Karpas-422 (cell line): ENCODE data around the gene CLEC3A. TPM values are rescaled to one million over a fixed set of nuclear protein-coding genes. Genes with fewer than 3 reads are reported as not detected.

Source experiments
- DNase-seq: peaks from one replicate; pipeline ENCODE4 v3.0.0-alpha.2; 2015
- H2AFZ ChIP-seq: fragments of 200-600 bp; sonication (generic); 2 replicates; pipeline ENCODE4 v1.6.1; 2014; ENCODE audit warnings: antibody characterized with exemption, low read length, mixed read lengths
- H3K27ac ChIP-seq: fragments of 200-600 bp; sonication (generic); 2 replicates; pipeline ENCODE4 v1.5.1; 2014; ENCODE audit warnings: mild to moderate bottlenecking, low read length, moderate library complexity
- H3K27me3 ChIP-seq: fragments of 200-600 bp; sonication (generic); 2 replicates; pipeline ENCODE4 v1.6.1; 2014; ENCODE audit warnings: low read length, mixed read lengths
- H3K36me3 ChIP-seq: fragments of 200-600 bp; sonication (generic); 2 replicates; pipeline ENCODE4 v1.6.1; 2014; ENCODE audit warnings: low read length, mixed read lengths; ENCODE audit not compliant: insufficient read depth
- H3K4me1 ChIP-seq: fragments of 200-600 bp; sonication (generic); 2 replicates; pipeline ENCODE4 v1.6.1; 2014; ENCODE audit warnings: mild to moderate bottlenecking, low read length, mixed read lengths
- H3K4me2 ChIP-seq: fragments of 200-600 bp; sonication (generic); 2 replicates; pipeline ENCODE4 v1.6.1; 2014; ENCODE audit warnings: low read length, low read depth, mild to moderate bottlenecking; ENCODE audit not compliant: poor library complexity, severe bottlenecking
- H3K4me3 ChIP-seq: fragments of 200-600 bp; sonication (generic); 2 replicates; pipeline ENCODE4 v1.5.1; 2014; ENCODE audit warnings: mild to moderate bottlenecking, antibody characterized with exemption, low read length, mixed read lengths
- H3K79me2 ChIP-seq: fragments of 200-600 bp; sonication (generic); 2 replicates; pipeline ENCODE4 v1.6.1; 2014; ENCODE audit warnings: mild to moderate bottlenecking, low read length, mixed read lengths
- H3K9ac ChIP-seq: fragments of 200-600 bp; sonication (generic); 2 replicates; pipeline ENCODE4 v1.6.0; 2014; ENCODE audit warnings: low read length
- H3K9me2 ChIP-seq: fragments of 200-600 bp; sonication (generic), shearing (Covaris generic); replicated peaks from 2 replicates; pipeline ENCODE4 v1.6.0; 2014; ENCODE audit warnings: mild to moderate bottlenecking, low read length, moderate library complexity; ENCODE audit not compliant: insufficient read depth
- H3K9me3 ChIP-seq: fragments of 300-700, 200-600 bp; sonication (generic); 2 replicates; pipeline ENCODE4 v1.6.1; 2014; ENCODE audit warnings: low read length, mixed read lengths
- H4K20me1 ChIP-seq: fragments of 200-600 bp; sonication (generic); 2 replicates; pipeline ENCODE4 v1.6.1; 2014; ENCODE audit warnings: mild to moderate bottlenecking, antibody characterized with exemption, low read length, low read depth; ENCODE audit not compliant: insufficient read depth
- total RNA-seq: library from RNA; depleted of rRNA; stranded (reverse); fragments of >200 nt; shearing (Covaris generic); gene quantifications from 2 replicates; pipeline ENCODE4 v1.2.3, GENCODE V29; 2014; ENCODE audit warnings: low replicate concordance

CLEC3A gene
- total RNA-seq, 1 experiment from 2014 or later = not detected

DNA sequence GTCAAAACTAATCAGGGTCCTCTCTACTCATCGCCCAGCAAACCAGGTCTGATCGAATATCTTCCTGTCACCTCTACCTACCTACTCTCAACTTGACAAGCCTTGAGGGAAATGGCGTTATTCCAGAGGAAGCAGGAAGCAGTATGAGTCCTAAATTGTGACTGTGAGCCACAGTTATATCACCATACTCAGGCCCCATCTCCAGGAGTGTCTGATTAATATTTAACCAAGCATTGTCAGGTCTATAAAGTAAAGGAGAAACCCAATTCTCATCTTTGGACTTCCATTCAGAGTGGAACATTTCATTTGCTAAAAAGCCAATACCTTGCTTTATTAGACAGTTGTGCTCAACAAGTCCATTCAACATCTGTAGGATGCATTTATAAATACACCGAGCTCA, 17.8 kb upstream of the CLEC3A start:
- no peak overlapping the region for H3K4me2 ChIP-seq
- no peaks in the 10 kb centered on the region for H3K9me3 ChIP-seq
- no peaks in the 10 kb centered on the region for H4K20me1 ChIP-seq
- no peak for DNase-seq
- no peak overlapping the region for H3K9ac ChIP-seq
- H3K79me2 ChIP-seq = no peaks in the 10 kb centered on the region
- H3K27me3 ChIP-seq = no peaks in the 10 kb centered on the region
- no peaks in the 10 kb centered on the region for H3K36me3 ChIP-seq
- no peak overlapping the region for H3K27ac ChIP-seq
- peaks cover 7% of the 10 kb centered on the region; the same call in 1 of the 2 replicates for H3K4me1 ChIP-seq
- no peak overlapping the region for H2AFZ ChIP-seq
- no peaks in the 10 kb centered on the region for H3K9me2 ChIP-seq
- no peak overlapping the region for H3K4me3 ChIP-seq

DNA sequence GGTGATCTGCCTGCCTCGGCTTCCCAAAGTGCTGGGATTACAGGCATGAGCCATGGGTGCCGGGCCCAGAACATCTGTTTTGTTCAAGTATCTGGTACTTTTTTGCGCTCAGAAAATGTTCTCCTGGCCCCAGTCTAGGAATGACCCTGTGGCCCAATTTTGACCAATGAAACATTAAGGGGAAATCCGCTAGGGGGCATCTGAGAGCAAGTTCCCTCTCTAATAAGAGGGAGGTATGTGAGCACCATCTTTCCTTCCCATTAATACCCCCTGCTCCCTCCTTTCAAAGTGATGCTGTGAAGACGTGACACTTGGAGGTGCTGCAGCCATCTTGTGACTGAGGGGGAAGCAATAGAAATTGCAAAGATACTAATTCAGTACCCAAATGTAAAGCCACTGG, 16.5 kb upstream of the CLEC3A start:
- Histone ChIP-seq H3K9ac (no peak overlapping the region), H3K4me2 (no peak overlapping the region), H2AFZ (no peak overlapping the region), H3K9me3 (no peaks in the 10 kb centered on the region), H3K9me2 (no peaks in the 10 kb centered on the region), H3K79me2 (no peaks in the 10 kb centered on the region), H4K20me1 (no peaks in the 10 kb centered on the region), H3K27ac (no peak overlapping the region), H3K36me3 (no peaks in the 10 kb centered on the region), H3K4me1 (peaks cover 7% of the 10 kb centered on the region; the same call in 1 of the 2 replicates), H3K27me3 (no peaks in the 10 kb centered on the region), H3K4me3 (no peak overlapping the region)
- peak; percentile 77 for DNase-seq

DNA sequence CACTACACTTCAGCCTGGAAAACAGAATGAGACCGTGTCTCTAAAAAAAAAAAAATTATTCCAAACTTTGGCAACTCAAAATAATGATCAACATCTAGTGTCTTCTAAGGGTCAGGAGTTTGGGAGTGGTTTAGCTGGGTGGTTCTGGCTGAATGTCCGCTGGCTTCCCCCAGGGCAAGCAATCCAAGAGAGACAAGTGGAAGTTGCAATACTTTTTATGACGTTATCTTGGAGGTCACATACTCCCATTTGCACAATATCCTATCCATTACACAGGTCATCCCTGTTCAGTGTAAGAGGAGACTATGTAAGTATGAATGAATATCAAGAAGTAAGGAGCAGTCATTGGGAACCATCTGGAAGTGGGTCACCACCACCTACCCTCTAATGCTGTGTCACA, 15.2 kb upstream of the CLEC3A start:
- Histone ChIP-seq H3K27me3 (0 out of 2 replicates have a peak, but pooled peaks cover 3% of the 10 kb centered on the region), H4K20me1 (no peaks in the 10 kb centered on the region), H3K27ac (no peak overlapping the region), H3K4me1 (peaks cover 7% of the 10 kb centered on the region; the same call in 1 of the 2 replicates), H2AFZ (no peak overlapping the region), H3K9me3 (no peaks in the 10 kb centered on the region), H3K9me2 (no peaks in the 10 kb centered on the region), H3K9ac (no peak overlapping the region), H3K4me2 (no peak overlapping the region), H3K4me3 (no peak overlapping the region), H3K79me2 (no peaks in the 10 kb centered on the region), H3K36me3 (no peaks in the 10 kb centered on the region)
- DNase-seq = no peak

DNA sequence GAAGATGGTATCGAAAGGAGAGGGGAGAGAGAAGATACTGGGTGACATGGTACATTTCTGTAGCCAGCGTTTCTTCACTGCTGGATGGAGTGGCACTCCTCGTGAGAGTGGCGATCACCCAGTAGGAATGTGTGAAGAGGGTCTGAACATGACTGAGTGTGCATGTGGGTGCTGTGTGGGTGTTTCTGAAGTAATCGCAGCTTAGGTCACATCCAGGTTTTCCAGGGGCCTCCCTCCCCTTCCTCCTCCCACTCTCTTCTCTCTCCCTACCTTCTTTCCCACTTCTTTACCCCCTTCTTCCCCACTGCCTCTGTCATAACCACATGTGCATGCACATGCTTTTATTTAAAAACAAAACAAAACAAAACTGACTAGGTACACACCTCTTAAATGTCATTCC, 1.8 kb downstream of the CLEC3A start:
- Histone ChIP-seq H3K27ac (no peak overlapping the region), H3K9me3 (no peaks in the 10 kb centered on the region), H3K4me2 (no peak overlapping the region), H3K79me2 (no peaks in the 10 kb centered on the region), H3K27me3 (no peaks in the 10 kb centered on the region), H3K9me2 (no peaks in the 10 kb centered on the region), H3K9ac (no peak overlapping the region), H3K4me1 (no peaks in the 10 kb centered on the region), H2AFZ (no peak overlapping the region), H3K4me3 (no peak overlapping the region), H3K36me3 (no peaks in the 10 kb centered on the region), H4K20me1 (no peaks in the 10 kb centered on the region)
- no peak for DNase-seq

DNA sequence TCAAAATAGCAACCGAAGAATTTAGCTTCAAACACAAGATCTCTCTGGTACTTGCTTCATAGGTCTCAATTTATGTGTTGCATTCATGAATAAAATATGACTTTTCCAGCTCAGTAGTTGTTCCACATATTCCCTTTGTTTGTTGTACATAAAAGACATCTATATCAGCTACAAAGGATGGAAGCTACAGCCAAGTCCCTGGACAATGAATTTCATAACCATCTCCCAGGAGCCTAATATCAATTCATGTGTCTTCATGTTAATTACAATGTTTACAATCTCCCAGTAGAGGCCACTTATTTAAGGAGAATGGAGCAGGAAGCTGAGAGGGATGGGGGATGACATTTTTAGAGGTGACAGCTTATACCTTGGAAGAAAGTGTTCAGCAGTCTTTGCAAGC, 3.3 kb downstream of the CLEC3A start:
- no peaks in the 10 kb centered on the region for H3K36me3 ChIP-seq
- DNase-seq = no peak
- no peaks in the 10 kb centered on the region for H3K27me3 ChIP-seq
- H3K79me2 ChIP-seq = no peaks in the 10 kb centered on the region
- no peaks in the 10 kb centered on the region for H4K20me1 ChIP-seq
- no peak overlapping the region for H2AFZ ChIP-seq
- no peaks in the 10 kb centered on the region for H3K9me3 ChIP-seq
- H3K9me2 ChIP-seq = no peaks in the 10 kb centered on the region
- H3K27ac ChIP-seq = no peak overlapping the region
- H3K9ac ChIP-seq = no peak overlapping the region
- H3K4me3 ChIP-seq = no peak overlapping the region
- no peaks in the 10 kb centered on the region for H3K4me1 ChIP-seq
- H3K4me2 ChIP-seq = no peak overlapping the region

GRCh38 chr16:78028018-78028417, 5.7 kb downstream of the CLEC3A start:
- H3K79me2 ChIP-seq = no peaks in the 10 kb centered on the region
- H3K9me3 ChIP-seq = no peaks in the 10 kb centered on the region
- no peak overlapping the region for H3K9ac ChIP-seq
- no peaks in the 10 kb centered on the region for H3K4me1 ChIP-seq
- H3K27ac ChIP-seq = no peak overlapping the region
- H2AFZ ChIP-seq = no peak overlapping the region
- no peaks in the 10 kb centered on the region for H3K36me3 ChIP-seq
- no peak for DNase-seq
- no peak overlapping the region for H3K4me2 ChIP-seq
- no peaks in the 10 kb centered on the region for H4K20me1 ChIP-seq
- H3K27me3 ChIP-seq = no peaks in the 10 kb centered on the region
- no peak overlapping the region for H3K4me3 ChIP-seq
- H3K9me2 ChIP-seq = no peaks in the 10 kb centered on the region

DNA sequence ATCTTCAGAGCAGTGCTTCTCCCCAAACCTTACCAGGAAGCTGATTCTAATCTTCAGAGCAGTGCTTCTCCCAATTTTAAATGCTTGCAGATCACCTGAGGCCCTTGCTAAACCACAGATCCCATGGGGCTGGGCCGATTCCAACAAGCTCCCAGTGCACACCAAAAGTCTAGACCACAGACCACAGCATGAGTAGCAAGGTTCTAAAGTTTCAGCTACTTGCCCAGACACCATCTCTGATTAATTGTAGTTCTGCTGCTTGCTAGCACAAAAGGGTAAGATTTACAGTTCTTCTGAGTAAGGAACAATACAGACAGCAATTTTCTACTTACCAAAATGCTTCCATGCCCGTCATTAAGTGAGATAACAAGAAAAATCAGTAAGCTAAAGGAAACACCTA, 12.2 kb downstream of the CLEC3A start:
- Histone ChIP-seq H3K27me3 (no peaks in the 10 kb centered on the region), H3K4me1 (peaks cover 5% of the 10 kb centered on the region), H3K36me3 (no peaks in the 10 kb centered on the region), H3K27ac (no peak overlapping the region), H4K20me1 (no peaks in the 10 kb centered on the region), H3K79me2 (no peaks in the 10 kb centered on the region), H2AFZ (no peak overlapping the region), H3K4me2 (no peak overlapping the region), H3K9ac (no peak overlapping the region), H3K4me3 (no peak overlapping the region), H3K9me2 (no peaks in the 10 kb centered on the region), H3K9me3 (no peaks in the 10 kb centered on the region)
- no peak for DNase-seq

DNA sequence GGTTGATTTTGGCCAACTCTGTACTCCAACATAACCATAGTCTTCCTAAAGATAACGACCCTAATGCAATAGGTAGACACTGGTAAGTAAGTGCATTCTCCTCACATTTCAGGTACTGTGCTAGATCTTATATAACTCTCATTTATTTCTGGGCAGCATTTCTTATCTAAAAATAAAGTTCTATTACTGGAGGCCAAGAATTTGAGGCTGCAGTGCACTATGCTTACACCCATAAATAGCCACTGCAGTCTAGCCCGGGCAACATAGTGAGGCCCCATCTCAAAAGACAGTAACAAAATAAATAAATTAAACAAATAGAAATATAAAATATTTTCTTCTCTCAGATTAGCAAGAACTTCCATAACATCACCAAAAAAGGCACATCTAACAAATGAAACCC, 12.7 kb downstream of the CLEC3A start:
- Histone ChIP-seq H3K36me3 (no peaks in the 10 kb centered on the region), H3K9ac (no peak overlapping the region), H3K27ac (no peak overlapping the region), H3K9me3 (no peaks in the 10 kb centered on the region), H2AFZ (no peak overlapping the region), H4K20me1 (no peaks in the 10 kb centered on the region), H3K4me1 (peaks cover 5% of the 10 kb centered on the region), H3K9me2 (no peaks in the 10 kb centered on the region), H3K4me3 (no peak overlapping the region), H3K4me2 (no peak overlapping the region), H3K79me2 (no peaks in the 10 kb centered on the region), H3K27me3 (no peaks in the 10 kb centered on the region)
- no peak for DNase-seq

DNA sequence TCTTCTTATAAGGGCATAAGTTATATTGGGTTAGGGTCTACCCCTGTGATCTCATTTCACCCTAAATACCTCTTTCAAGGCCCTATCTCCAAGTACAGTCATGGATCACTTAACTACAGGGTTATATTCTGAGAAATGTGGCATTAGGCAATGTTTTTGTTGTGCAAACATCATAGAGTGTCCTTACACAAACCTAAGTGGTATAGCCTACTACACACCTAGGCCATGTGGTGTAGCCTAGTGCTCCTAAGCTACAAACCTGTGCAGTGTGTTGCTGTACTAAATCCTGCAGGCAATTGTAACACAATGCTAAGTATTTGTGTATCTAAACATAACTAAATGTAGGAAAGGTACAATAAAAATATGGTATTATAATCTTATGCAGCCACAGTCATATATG, 18.0 kb downstream of the CLEC3A start:
- Histone ChIP-seq H4K20me1 (no peaks in the 10 kb centered on the region), H3K9ac (no peak overlapping the region), H3K9me3 (no peaks in the 10 kb centered on the region), H2AFZ (no peak overlapping the region), H3K4me3 (no peak overlapping the region), H3K36me3 (no peaks in the 10 kb centered on the region), H3K4me2 (no peak overlapping the region), H3K9me2 (no peaks in the 10 kb centered on the region), H3K4me1 (no peaks in the 10 kb centered on the region), H3K27me3 (no peaks in the 10 kb centered on the region), H3K79me2 (no peaks in the 10 kb centered on the region), H3K27ac (no peak overlapping the region)
- DNase-seq = no peak
